Activated T-helper 9 cell treated with anti-CD3 and anti-CD28 coated beads, Interleukin-2, amount 50 U/mL, for 16 hours (primary cell): Measurements from ENCODE around the gene HOXA11.

Source experiments
- DNase-seq: peaks from one replicate; pipeline ENCODE4 v3.0.0-alpha.2; 2020; ENCODE audit warnings: low read depth

The HOXA11 gene

DNA sequence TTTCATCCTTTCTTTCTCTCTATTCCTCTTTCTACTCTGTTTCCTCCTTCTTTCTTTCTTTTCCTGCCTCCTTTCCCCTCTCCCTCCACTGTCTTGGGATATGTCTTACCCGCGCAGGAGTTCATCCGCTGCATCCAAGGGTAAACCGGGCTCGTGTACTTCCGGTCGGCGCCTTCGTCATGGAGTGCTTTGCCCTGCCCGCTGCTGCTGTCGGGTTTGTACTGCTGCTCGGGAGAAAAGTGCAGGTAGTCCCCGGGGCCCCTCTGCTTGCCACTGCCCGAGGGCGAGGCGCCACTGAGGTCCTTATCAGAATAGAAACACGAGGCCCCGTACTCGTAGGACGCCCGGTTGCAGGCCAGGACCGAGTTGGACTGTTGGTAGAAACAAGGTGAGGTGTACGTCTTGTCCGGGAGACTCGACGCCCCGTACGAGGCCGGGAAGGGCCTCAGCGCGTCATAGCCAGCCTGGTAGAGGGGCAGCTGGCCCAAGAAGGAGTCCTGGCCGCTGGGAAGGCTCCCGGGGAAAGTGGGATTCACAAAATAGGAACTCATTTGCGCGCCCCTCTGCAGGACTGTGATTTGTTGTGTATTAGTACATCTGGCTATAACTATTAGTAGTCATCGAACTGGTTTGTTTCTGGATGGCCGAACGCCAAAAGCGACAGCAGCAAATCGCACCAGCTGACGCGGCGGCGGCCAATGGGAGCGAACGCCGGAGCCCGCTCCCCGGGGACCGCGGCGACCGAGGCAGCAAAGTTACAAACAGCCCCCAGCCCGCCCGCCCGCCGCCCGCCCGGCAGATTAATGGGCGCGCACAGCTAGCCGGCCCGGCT, 37.6 kb downstream of the HOXA11 start, which contains the start of gene HOXA6:
HOXA6 (minus strand) TSS at position 576 of the 832 bp plus-strand sequence; CDS start at position 551, 25 bp downstream.
- DNase-seq: no peak

DNA sequence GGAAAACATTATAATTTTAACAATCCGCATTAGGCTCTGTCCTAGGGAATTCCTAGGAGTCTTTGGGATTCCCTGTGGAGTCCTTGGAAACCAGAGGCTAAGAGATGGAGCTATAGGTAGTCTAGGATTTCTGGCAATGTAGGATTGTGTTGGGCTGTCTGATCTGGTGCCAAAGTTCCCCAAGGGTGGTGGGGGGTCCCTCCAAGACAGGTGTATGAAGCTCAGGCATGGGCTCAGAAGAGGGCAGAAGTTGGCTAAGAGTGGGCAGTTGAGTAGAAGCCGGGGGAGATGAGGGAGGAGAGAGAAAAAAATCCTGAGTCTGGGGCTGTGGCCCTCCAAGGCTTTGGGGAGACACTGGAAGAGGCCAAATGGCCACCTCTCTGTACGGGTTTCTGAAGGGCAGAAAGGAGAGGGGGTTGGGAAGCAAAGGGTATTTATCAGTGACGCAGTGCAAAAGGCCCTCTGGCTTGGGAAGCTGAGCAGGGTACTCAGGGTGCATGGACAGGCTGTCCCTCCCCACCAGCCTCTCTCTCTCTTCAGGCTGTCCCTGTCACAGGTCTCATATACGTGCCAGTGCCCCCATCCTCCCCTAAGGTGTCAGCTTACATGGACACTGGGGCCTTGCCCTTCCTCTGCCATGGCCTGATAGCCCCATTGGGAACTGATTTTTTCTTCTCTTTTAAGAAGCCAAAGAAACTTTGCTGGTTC, 38.4 kb downstream of the HOXA11 start:
- no peak for DNase-seq

DNA sequence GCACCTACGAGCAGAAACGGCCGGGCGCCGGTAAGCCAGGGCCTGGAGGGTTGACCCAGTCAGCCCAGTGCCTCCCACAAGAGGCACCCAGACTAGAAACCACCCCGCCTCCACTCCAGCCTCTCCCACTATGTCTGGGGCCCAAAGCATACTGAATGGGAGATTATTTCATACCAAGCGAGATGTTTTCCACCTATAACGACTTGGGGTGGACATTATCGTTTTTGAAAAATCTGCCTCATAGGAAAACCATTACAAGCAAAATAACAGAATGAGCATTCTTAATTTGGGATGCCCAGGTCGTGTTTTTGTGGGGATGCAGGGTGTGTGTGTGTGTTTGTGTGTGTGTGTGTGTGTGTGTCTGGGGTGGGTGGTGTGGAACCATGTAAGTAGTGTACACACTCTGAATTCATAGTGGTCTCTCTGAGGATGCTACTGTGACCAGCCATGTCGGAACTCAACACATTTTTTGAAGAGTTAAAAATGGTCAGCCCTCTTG, 39.1 kb downstream of the HOXA11 start:
- DNase-seq: no peak

DNA sequence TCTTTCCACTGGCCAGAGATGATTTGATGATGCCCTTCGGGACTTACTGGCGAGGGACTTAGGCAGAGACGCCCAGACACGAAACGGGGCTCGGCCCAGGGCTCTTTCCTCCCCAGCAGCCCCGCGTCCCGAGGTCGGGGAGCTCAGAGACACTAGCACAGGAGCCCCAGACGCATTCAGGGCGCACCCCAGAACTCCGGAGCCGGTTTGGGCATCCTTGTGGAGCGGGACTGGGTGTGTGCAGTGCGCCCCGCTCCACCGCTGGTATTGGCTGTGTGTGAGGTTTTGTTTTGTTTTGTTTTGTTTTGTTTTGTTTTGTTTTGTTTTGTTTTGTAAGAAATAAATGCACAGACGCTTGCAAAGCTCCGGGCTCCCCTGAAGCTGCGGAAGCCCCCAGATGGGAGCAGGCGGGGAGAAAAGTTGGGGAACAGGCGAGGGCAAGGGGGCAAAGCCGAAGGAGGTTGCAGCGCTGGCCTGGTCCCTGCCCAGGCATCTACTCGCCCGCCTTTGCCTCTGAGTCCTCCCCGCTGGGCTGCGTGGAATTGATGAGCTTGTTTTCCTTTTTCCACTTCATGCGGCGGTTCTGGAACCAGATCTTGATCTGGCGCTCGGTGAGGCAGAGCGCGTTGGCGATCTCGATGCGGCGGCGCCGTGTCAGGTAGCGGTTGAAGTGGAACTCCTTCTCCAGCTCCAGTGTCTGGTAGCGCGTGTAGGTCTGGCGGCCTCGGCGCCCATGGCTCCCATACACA, 39.7 kb downstream of the HOXA11 start:
- no peak for DNase-seq

DNA sequence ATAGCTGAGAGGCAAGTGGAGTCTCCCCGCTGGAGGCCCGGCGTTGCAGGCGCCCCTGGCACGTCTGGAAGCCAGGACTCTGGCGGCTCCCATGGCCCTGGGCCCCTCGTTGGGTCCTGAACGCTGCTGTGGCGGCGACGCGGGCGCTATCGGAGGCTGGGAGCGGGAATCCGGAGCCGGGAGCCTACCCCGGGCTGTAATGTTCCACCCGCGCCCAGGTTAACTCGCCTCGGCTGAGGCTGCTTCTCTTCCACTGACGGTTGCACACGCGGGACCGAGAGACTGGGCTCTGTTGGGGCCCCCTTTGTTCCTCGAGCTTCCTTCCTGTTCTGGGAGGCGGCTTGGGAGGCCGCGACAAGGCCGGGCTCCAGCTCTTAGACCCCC, 40.3 kb downstream of the HOXA11 start:
- no peak for DNase-seq

DNA sequence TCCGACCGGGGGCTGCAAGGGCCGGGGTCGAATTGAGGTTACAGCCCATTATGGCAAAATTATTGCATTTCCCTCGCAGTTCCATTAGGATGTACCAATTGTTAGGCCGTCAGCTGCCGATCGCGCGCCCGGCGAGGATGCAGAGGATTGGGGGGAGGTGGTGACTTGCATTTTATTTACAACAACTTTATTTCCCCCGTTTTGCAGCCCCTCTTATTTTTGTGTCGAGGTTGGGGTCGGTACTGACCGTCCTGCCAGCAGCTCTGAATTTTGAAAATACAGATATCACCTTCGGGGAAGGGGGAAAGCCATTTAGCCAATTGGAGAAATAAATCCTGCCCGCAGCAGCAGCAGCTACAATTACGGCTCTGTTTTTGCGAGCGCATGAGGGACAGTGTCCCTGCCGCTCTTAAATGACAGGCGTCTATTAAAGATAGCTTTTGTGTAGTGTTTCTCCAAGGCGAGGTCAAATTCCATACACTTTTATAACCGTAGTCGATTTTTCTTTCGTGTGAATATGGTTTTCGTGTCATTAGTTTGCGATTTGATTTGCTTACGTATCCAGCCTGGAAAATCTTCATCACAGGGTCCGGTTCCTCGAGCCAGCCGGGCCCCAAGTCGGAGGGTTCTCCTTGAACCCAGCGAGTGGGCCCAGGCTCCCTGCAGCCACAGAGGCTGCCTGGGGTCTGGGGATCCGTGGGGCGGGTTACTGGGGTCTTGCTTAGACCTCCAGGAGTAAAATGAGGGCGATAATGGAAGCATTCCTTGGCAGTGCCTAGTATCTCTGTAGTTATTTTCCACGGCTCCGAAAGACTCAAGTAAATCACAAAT, 40.9 kb downstream of the HOXA11 start:
- no peak for DNase-seq

DNA sequence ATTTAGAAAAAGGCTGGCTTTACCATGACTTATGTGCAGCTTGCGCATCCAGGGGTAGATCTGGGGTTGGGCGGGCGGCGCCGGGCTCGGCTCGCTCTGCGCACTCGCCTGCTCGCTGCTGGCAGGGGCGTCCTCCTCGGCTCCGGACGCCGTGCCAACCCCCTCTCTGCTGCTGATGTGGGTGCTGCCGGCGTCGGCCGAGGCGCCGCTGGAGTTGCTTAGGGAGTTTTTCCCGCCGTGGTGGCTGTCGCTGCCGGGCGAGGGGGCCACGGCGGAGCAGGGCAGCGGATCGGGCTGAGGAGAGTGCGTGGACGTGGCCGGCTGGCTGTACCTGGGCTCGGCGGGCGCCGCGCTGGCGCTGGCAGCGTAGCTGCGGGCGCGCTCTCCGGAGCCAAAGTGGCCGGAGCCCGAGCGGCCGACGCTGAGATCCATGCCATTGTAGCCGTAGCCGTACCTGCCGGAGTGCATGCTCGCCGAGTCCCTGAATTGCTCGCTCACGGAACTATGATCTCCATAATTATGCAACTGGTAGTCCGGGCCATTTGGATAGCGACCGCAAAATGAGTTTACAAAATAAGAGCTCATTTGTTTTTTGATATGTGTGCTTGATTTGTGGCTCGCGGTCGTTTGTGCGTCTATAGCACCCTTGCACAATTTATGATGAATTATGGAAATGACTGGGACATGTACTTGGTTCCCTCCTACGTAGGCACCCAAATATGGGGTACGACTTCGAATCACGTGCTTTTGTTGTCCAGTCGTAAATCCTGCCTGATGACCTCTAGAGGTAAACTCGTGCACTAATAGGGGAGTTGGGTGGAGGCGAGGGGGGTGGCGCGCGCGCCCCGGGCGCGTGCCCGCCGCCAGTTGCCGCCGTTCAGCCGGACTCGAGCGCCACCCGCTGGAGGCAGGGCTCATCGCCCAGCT, 41.7 kb downstream of the HOXA11 start, which contains the start of gene HOXA5:
HOXA5 (minus strand) TSS at position 659 of the 927 bp plus-strand sequence; CDS start at position 585, 74 bp downstream.
- no peak for DNase-seq

DNA sequence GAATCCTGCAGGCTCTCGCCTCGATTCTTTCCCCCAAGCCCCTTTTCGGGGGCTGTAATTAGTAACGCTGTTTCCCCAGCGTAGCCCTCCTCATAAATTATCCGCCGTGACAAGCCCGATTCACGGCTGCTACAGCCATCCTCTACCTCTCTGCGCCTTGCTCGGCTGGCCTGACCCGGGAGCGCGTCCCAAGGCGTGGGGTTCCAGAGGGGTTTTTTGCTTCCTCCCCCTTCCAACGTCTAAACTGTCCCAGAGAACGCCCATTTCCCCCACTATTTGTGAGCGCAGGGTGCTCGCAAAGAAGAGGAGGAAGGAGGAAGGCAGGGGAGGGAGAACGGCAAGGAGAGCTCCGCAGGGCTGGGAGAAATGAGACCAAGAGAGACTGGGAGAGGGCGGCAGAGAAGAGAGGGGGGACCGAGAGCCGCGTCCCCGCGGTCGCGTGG, 42.4 kb downstream of the HOXA11 start:
- DNase-seq: no peak

DNA sequence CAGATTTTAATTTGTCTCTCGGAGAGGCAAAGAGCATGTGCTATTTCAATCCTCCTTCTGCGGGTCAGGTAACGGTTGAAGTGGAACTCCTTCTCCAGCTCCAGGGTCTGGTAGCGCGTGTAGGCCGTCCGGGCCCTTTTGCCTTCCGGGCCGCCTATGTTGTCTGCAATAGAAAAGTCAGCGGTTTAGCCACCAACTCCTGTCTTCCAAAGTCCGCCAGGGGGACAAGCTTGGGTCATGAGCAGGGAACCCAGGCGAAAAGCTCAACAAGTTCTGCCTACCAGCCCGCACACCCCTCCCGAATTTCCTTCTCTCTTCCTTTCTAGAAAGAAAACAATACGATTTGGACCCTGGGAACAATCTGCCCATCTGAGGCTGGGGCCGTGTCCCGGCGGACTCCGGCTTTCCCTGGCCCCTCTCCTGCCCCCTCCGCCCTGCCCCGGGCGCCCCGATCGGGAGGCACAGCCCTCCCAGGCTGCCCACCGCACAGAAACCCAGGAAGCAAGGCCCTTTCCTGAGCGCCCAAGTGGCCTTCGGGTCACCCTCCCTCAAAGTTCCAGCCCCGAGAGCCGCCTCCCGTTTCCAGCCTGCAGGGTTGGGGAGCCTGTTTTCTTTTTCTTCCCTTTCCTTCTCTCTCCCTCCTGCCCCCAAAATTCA, 43.0 kb downstream of the HOXA11 start:
- DNase-seq: no peak

DNA sequence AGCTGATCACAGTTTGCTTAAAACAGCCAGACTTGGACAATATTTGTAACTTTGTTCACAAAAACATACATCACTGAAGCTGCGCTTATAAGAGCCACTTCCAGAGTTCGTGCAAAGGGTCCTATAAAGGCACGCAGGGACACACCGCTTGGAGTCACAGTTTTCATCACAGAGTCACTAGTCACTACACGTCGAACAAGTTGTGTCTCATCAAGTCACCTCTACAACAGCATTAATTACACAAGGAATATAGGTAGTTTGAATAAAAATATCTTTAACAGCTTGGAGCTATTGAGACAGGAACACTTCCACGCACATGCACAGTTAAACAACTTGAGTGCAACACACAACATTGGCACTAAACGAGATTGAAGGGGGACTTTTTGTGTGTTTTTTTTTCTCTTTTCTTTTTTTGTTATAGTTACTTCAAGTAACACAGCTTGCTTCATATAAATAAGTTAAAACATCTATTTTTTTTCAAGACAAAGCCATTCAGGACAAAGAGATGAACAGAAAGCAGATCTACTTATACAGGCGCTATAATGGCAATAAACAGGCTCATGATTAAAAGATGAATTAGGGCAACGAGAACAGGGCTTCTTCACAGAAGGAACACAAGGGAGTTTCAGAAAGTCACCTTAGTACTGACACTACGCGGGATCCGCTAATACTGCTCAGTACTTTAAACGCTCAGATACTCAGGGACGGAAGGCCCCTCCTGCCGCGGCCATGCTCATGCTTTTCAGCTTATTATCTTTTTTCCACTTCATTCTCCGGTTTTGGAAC, 43.7 kb downstream of the HOXA11 start:
- DNase-seq: no peak

DNA sequence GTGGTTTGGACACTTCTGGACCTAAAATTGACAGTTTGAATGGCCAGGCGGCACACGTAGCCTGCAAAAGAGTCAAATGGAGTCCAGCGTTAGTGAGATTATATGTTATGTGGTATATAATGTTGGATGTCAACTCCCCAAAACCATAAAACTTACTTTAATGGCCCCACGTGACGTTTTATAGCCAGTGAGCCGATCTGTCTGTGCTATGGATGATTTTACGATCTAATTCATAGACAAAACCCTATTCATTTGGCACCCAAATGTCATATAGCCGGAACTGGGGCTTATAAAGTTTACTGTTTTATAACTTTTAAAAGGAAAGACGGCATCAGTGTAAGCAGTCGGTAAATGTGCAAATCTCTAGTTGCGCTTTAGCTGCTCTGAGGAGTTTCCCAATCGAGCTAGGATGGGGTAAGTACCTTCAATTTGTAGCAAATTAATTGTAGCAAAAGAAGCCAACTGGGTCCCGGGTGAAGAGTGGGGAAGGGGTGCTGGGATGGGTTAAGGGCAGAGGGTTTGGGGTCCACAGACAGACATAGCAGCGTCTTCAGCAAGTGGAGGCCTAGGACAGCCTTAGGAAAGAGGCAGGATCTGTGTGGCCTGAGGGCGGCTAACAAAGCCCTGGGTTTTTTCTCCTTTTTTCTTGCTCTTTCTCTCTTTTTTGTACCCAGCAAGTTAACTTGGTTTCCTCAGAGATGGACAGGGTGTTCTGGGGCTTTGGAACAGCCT, 44.7 kb downstream of the HOXA11 start:
- DNase-seq: no peak

DNA sequence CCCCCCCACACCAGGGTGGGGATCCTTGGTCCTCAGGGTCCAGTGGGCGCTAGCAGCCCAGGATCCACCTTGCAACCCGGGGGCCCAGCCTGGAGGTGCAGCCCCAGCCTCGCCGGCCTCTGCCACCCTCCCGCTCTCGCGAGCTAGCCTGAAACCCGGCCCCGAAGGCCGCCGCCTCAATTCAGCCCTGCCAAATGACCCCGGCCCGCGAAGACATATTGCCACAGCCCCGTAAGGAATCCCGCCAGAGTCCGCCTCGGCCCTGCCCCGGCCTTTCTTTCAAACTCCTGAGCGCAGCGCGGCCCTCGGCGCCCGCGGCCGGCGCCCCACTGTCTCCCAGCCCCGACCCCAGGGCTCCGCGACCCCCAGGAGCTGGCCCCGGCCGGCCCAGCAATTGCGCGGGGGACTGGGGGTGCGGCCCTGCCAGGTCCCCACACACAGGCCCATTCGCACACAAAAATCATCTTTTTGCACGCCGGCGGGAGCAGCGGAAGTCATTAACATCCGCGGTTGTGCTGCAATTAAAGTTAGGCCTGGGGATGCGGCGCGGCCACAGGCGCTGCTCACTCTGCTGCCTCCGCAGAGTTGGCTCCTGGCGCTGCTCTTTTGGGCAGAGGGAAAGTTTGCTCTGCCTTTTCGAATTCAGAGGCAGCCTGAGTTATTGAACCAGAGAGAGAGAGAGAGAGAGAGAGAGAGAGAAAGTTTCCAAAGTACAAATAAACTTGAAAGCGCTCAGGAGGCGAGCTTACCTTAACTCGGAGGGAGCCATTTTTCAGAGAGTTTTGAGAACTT, 45.5 kb downstream of the HOXA11 start:
- no peak for DNase-seq

DNA sequence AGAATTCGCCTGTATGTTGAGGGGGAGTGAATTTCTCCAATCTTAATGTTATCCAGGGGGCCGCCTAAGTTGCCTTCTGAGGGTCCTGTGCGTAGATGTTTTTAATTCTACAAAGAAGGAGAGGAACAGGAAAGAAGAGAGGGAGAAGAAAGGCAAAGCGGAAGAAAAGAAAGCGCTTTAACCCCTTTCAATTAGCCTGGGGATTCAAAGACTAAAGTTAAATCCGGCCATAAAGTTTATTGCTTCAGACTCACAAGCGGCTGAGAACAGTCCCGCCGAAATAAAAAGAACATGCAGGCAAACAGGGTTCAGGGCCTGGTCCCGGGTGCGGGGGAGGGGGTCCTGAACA, 46.1 kb downstream of the HOXA11 start:
- no peak for DNase-seq

DNA sequence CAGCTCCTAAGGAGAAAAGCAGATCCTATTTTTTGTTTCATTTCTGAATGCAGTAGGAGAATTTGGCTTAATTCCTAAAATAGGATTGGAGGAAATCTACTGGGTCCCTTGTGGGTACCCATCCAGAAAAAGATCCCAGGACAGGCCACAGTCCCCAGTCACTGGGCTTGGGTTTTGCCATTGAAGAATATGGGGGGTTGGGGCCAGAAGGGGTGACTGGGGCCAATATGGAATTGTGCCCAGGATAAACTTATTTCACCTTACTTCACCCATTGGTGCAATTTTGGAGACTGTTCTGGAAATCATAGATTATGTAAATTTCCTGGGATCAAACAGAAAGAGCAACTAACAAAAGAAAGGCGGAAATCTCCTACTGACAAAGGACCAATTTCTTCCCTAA, 46.6 kb downstream of the HOXA11 start:
- no peak for DNase-seq

DNA sequence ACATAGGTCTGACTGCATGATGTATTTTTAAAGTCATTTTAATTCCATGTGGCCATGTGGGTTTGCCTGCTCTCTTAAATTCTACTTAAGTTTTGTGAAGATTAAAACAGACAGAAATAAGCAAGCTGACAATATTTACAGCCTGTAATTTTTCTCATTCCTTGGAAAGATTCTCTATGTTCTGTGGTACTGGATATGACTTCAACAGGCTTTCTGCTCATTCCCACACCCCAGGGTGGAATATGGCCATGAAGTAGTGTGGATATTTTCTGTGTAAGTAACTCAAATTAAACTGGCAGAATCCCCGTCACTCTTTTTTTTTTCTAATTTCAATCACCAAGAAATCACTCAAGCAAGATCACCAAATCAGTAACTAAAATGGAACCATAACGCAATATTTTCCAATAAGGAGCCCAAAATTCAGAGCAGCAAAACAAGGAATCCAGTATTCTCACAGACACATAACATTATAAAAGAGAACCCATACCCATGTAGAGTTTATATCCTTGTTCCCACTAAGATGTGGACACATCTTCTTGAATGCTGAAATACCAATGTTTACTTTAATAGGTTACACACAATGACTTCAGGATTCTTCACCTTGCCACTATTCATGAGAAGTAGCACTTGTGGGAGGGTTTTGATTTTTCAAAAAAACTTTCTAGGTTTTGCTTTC, 47.3 kb downstream of the HOXA11 start:
- DNase-seq: no peak

DNA sequence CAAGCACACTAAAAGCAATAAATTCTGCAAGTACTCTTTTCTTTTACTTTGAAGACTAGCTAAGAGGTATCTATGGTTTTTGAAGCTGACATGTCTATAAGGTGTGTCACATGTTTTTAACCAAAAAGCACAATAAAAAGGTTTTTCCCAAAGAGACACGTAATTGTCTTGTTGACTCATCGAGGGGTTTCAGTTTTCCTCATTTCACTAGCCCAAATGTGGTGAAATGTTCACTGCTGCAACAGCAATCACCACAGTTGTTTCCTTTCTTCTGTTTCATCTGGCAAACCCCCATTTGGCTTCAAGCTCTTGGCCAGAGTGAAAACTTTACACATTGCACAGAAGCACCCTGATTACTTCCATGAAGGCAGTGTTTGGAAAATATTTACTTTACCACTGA, 50.6 kb downstream of the HOXA11 start:
- no peak for DNase-seq
